Measurements from ENCODE around the gene AKIRIN1.
"Not testable (repeated sequence)": the region's sequence is repeated elsewhere in the genome, so short reads cannot be mapped to it uniquely, and the experiment has no call there.

AKIRIN1 gene

GRCh38 chr1:39044762-39045161, 53.7 kb downstream of the AKIRIN1 start:
- no peak for DNase-seq

GRCh38 chr1:39045231-39045630, 54.2 kb downstream of the AKIRIN1 start:
- no peak for DNase-seq

GRCh38 chr1:39046613-39047210, 55.6 kb downstream of the AKIRIN1 start:
- DNase-seq: no peak

- peak in 10 of 56 donors; percentile 1 to 38 (median 14) for DNase-seq
These were observed 56.5 kb downstream of the AKIRIN1 start for GRCh38 chr1:39047374-39048229.

DNA sequence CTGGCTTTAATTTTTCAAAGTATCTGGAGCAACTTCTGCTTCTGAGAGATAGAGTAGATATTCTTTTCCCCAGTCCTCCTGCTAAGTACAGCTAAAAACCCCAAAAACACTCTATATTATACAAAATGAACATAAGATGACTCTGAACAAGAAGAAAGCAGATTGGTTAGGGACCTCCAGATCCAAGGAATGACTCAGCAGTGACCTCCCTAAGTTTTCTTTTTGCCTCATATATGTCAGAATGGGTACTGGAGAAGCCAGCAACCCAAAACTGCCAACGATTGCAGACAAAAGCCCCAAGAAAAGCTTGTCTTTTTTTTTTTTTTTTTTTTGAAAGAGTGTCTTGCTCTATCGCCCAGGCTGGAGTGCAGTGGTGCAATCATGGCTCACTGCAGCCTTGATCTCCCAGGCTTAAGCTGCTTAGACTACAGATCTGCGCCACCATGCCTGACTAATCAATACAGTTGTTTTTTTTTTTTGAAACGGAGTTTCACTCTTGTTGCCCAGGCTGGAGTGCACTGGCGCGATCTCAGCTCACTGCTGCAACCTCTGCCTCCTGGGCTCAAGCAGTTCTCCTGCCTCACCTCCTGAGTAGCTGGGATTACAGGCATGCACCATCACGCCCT, 57.8 kb downstream of the AKIRIN1 start:
- no peak for DNase-seq

GRCh38 chr1:39050001-39050400, 58.9 kb downstream of the AKIRIN1 start:
- DNase-seq: no peak

DNA sequence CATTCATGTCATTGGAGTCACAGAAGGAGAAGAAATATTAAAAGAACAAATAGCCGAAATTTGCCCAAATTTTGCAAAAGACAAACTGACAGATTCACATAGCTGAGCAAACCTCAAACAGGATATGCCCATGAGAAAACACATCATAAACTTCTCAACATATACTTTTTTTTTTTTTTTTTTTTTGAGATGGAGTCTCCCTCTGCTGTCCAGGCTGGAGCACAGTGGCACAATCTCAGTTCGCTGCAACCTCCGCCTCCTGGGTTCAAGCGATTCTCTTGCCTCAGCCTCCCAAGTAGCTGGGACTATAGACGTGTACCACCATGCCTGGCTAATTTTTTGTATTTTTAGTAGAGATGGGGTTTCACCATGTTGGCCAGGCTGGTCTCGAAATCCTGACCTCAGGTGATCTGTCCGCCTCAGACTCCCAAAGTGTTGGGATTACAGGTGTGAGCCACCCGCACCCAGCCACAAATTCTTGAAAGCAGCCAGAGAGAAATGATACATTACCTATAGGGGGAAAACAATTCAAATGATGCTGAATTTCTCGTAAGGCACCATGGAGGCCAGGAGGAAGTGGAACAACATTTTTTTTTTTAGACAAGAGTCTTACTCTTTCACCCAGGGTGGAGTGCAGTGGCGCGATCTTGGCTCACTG, 60.2 kb downstream of the AKIRIN1 start:
- not testable (repeated sequence) for DNase-seq

DNA sequence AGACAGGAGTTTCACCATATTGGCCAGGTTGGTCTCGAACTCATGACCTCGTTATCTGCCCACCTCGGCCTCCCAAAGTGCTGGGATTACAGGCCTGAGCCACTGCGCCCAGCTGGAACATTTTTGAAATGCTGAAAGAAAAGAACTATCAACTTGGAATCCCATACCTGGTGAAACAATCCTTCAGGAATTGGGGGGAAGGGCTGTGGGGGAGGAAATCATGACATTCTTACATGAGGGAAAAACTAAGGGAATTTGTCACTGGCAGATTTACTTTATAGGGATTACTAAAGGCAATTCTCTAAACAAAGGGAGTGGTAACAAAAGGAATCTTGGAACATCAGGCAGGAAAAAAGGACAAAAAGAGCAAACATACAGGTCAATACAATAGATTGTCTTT, 60.9 kb downstream of the AKIRIN1 start:
- no peak for DNase-seq

DNA sequence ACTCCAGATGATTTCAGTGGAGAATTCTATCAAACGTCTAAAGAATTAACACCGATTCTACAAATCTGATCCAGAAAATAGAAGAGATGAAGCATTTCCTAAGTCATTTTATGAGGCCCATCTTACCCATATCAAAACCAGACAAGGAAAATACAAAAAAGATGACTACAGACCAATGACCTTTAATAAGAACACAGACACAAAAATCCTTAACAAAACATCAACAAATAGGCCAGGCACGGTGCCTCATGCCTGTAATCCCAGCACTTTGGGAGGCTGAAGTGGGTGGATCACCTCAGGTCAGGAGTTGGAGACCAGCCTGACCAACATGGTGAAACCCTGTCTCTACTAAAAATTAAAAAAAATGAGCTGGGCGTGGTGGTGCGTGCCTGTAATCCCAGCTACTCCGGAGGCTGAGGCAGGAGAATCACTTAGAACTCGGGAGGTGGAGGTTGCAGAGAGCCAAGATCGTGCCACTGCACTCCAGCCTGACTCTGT, 64.2 kb downstream of the AKIRIN1 start:
- not testable (repeated sequence) for DNase-seq
